Liver (tissue), 9 donors: ENCODE results near the gene SGCB. TPM values are rescaled to one million over a fixed set of nuclear protein-coding genes. Genes with fewer than 3 reads are reported as not detected.

Source experiments
- DNase-seq: peaks from one replicate; pipeline ENCODE4 v3.0.0-alpha.2; 2017; ENCODE audit warnings: low spot score
- H3K27ac ChIP-seq, 2 donors: one replicate each; pipeline ENCODE4 v1.7.0; 2013; ENCODE audit warnings: inconsistent platforms in 2 of 2, low read length in 2 of 2, control low read depth in 1 of 2, low read depth in 1 of 2, mild to moderate bottlenecking in 1 of 2
- H3K27me3 ChIP-seq, 4 donors: one replicate each; pipeline versions ENCODE4 v1.6.1 to v1.7.0; 2013; ENCODE audit warnings: low read length in 3 of 4, inconsistent platforms in 1 of 4, mild to moderate bottlenecking in 1 of 4, moderate library complexity in 1 of 4; ENCODE audit not compliant: control insufficient read depth in 4 of 4, insufficient read depth in 4 of 4
- H3K36me3 ChIP-seq, 4 donors: one replicate each; pipeline versions ENCODE4 v1.6.1 to v1.7.0; 2013; ENCODE audit warnings: low read length in 3 of 4, mild to moderate bottlenecking in 3 of 4, low read depth in 1 of 4, moderate library complexity in 1 of 4; ENCODE audit not compliant: control insufficient read depth in 4 of 4, insufficient read depth in 3 of 4
- H3K4me1 ChIP-seq, 4 donors: one replicate each; pipeline versions ENCODE4 v1.6.1 to v1.7.0; 2013; ENCODE audit warnings: low read length in 3 of 4, mild to moderate bottlenecking in 3 of 4, moderate library complexity in 1 of 4; ENCODE audit not compliant: control insufficient read depth in 4 of 4, insufficient read depth in 4 of 4
- H3K4me3 ChIP-seq, 3 donors: one replicate each; pipeline versions ENCODE4 v1.6.1 to v1.7.0; 2013; ENCODE audit warnings: low read length in 3 of 3, control low read depth in 1 of 3, low read depth in 1 of 3, mild to moderate bottlenecking in 1 of 3
- H3K9ac ChIP-seq, 2 donors: one replicate each; pipeline ENCODE4 v1.7.0; 2013; ENCODE audit warnings: low read length in 2 of 2, mild to moderate bottlenecking in 2 of 2, moderate library complexity in 2 of 2, control low read depth in 1 of 2, low read depth in 1 of 2
- H3K9me3 ChIP-seq, 4 donors: one replicate each; pipeline versions ENCODE4 v1.6.1 to v1.7.0; 2013; ENCODE audit warnings: low read length in 3 of 4; ENCODE audit not compliant: control insufficient read depth in 4 of 4
- ATF3 ChIP-seq: IDR thresholded peaks from 2 replicates; pipeline ENCODE4 v1.6.1; 2016; ENCODE audit warnings: antibody characterized with exemption
- EGR1 ChIP-seq, 2 donors: IDR thresholded peaks; 2 replicates each; pipeline ENCODE4 v1.6.1; 2016 to 2018; ENCODE audit warnings: antibody characterized with exemption in 2 of 2, low read depth in 2 of 2
- FOXA1 ChIP-seq: IDR thresholded peaks from 2 replicates; pipeline ENCODE4 v1.6.1; 2016; ENCODE audit warnings: antibody characterized with exemption
- FOXA2 ChIP-seq: IDR thresholded peaks from 2 replicates; pipeline ENCODE4 v1.6.1; 2016; ENCODE audit warnings: antibody characterized with exemption
- GABPA ChIP-seq, 2 donors: IDR thresholded peaks in 1 of 2; conservative IDR thresholded peaks in 1 of 2; 2 replicates each; pipeline ENCODE4 v1.6.1; 2016; ENCODE audit warnings: antibody characterized with exemption in 2 of 2, mild to moderate bottlenecking in 1 of 2, moderate library complexity in 1 of 2
- HNF4A ChIP-seq, 2 donors: conservative IDR thresholded peaks; 2 replicates each; pipeline ENCODE4 v1.6.1; 2016; ENCODE audit warnings: antibody characterized with exemption in 2 of 2, mild to moderate bottlenecking in 2 of 2
- JUND ChIP-seq, 2 donors: IDR thresholded peaks; 2 replicates each; pipeline ENCODE4 v1.6.1; 2016; ENCODE audit warnings: antibody characterized with exemption in 2 of 2
- MAX ChIP-seq: IDR thresholded peaks from 2 replicates; pipeline ENCODE4 v1.6.1; 2016; ENCODE audit warnings: antibody characterized with exemption
- NR2F2 ChIP-seq: IDR thresholded peaks from 2 replicates; pipeline ENCODE4 v1.6.1; 2016; ENCODE audit warnings: antibody characterized with exemption
- RAD21 ChIP-seq, 2 donors: IDR thresholded peaks; 2 replicates each; pipeline ENCODE4 v1.6.1; 2016; ENCODE audit warnings: antibody characterized with exemption in 2 of 2, mild to moderate bottlenecking in 2 of 2
- YY1 ChIP-seq: IDR thresholded peaks from 2 replicates; pipeline ENCODE4 v1.6.1; 2016; ENCODE audit warnings: antibody characterized with exemption, mild to moderate bottlenecking
- WGBS: extraction: QIAGEN DNeasy Blood & Tissue Kit; methylation state at CpG from one replicate; pipeline ENCODE4 v1.1.7; 2013; 5-methylcytosine and 5-hydroxymethylcytosine counted together
- polyA plus RNA-seq, 2 donors: library from polyadenylated mRNA; stranded (reverse) in 1 of 2; unstranded in 1 of 2; fragments of 200-250 nt in 1 of 2; fragments of >200 nt in 1 of 2; fragmentation: Nextera tagmentation in 1 of 2; extraction: Ambion mirVana in 1 of 2; gene quantifications; one replicate each; pipeline versions ENCODE4 v1.2.1 to v1.2.3, GENCODE V29; 2013 to 2015
- total RNA-seq, 2 donors: library from RNA; depleted of rRNA; stranded (reverse); fragments of >200 nt; gene quantifications; one replicate each; pipeline ENCODE4 v1.2.3, GENCODE V29; 2014
- TF ChIP-seq, protein P1 (sequence below): IDR thresholded peaks from 2 replicates; pipeline ENCODE4 v1.6.1; 2016; ENCODE audit warnings: antibody characterized with exemption, mild to moderate bottlenecking
- TF ChIP-seq, protein P2 (sequence below): fragments of 150-350 bp; IDR thresholded peaks from 2 replicates; pipeline ENCODE4 v1.5.1; 2017; ENCODE audit warnings: improper control_type of control experiment, low read depth, low read length; ENCODE audit not compliant: missing input control
- donor health status: healthy.
- donor health status: healthy.
- donor health status: healthy.
- donor health status: healthy.
- donor health status: healthy.

SGCB gene
- total and polyA plus RNA-seq, 4 donors, result 2.0 to 5.4 (median 3.3) TPM

DNA sequence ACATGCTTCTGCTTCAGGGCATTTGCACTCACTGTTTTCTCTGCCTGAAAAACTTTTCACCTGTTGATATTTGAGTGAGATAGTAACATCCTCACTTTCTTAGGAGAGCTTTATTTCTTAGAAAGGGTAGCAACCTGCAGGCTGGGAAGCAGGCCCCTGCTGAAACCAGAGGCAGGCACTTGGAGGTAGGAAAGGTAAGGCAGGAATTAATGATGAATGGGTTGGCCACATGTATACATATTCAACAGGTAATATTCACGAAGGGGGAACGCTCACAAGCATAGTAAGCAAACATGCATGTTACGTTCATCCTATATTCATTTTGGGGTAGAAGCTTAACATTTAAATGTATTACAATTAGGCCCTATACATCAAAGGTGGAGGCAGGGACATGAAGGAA, 16.2 kb upstream of the SGCB start:
- Histone ChIP-seq H3K27ac (no peak overlapping the region), H3K27me3 (no peaks in the 10 kb centered on the region), H3K9me3 (no peaks in the 10 kb centered on the region), H3K4me3 (no peak overlapping the region), H3K36me3 (no peaks in the 10 kb centered on the region), H3K4me1 (peaks cover 3 to 26% (median 19%) of the 10 kb centered on the region in 4 donors), H3K9ac (no peak overlapping the region)
- TF ChIP-seq RAD21 (IDR thresholded peaks at IDR 0.05) (no peak), ATF3 (no peak)
- WGBS, result 88% methylated on average over 3 of the region's 3 CpGs
- DNase-seq, result no peak

- TF ChIP-seq FOXA1 (no peak), HNF4A (conservative IDR thresholded peaks at IDR 0.05) (peak in 1 of 2 donors; percentile 28), ATF3 (no peak), JUND (IDR thresholded peaks at IDR 0.05) (no peak), FOXA2 (no peak), NR2F2 (no peak), GABPA (IDR thresholded peaks at IDR 0.05 in 1 of 2, conservative IDR thresholded peaks at IDR 0.05 in 1 of 2) (peak in 1 of 2 donors; percentile 62), EGR1 (IDR thresholded peaks at IDR 0.05; ENCODE audit: low read depth in 2 of 2) (no peak)
- DNase-seq, result no peak
- H3K9ac ChIP-seq, result no peak overlapping the region
- no peaks in the 10 kb centered on the region for H3K27me3 ChIP-seq
- WGBS, result 21% methylated on average over 7 of the region's 7 CpGs
- H3K36me3 ChIP-seq, result no peaks in the 10 kb centered on the region
- H3K27ac ChIP-seq, result peak overlapping the region; percentile 62 to 72
- H3K4me3 ChIP-seq, result peak overlapping the region; percentile 50 to 62 (median 60)
- H3K9me3 ChIP-seq, result no peaks in the 10 kb centered on the region
- H3K4me1 ChIP-seq, result peaks cover 3 to 19% (median 10%) of the 10 kb centered on the region in 4 donors
Observed at GRCh38 chr4:52052475-52052780, 14.3 kb upstream of the SGCB start.

- Histone ChIP-seq H3K27me3 (no peaks in the 10 kb centered on the region), H3K4me1 (peaks cover 3 to 19% (median 10%) of the 10 kb centered on the region in 4 donors), H3K36me3 (no peaks in the 10 kb centered on the region), H3K9me3 (no peaks in the 10 kb centered on the region), H3K4me3 (peak overlapping the region; percentile 50 to 62 (median 60)), H3K9ac (no peak overlapping the region), H3K27ac (peak overlapping the region; percentile 62 to 72)
- no peak for TF ChIP-seq EGR1 (IDR thresholded peaks at IDR 0.05; ENCODE audit: low read depth in 2 of 2)
- no peak for TF ChIP-seq GABPA (IDR thresholded peaks at IDR 0.05 in 1 of 2, conservative IDR thresholded peaks at IDR 0.05 in 1 of 2)
- TF ChIP-seq, protein P1, sequence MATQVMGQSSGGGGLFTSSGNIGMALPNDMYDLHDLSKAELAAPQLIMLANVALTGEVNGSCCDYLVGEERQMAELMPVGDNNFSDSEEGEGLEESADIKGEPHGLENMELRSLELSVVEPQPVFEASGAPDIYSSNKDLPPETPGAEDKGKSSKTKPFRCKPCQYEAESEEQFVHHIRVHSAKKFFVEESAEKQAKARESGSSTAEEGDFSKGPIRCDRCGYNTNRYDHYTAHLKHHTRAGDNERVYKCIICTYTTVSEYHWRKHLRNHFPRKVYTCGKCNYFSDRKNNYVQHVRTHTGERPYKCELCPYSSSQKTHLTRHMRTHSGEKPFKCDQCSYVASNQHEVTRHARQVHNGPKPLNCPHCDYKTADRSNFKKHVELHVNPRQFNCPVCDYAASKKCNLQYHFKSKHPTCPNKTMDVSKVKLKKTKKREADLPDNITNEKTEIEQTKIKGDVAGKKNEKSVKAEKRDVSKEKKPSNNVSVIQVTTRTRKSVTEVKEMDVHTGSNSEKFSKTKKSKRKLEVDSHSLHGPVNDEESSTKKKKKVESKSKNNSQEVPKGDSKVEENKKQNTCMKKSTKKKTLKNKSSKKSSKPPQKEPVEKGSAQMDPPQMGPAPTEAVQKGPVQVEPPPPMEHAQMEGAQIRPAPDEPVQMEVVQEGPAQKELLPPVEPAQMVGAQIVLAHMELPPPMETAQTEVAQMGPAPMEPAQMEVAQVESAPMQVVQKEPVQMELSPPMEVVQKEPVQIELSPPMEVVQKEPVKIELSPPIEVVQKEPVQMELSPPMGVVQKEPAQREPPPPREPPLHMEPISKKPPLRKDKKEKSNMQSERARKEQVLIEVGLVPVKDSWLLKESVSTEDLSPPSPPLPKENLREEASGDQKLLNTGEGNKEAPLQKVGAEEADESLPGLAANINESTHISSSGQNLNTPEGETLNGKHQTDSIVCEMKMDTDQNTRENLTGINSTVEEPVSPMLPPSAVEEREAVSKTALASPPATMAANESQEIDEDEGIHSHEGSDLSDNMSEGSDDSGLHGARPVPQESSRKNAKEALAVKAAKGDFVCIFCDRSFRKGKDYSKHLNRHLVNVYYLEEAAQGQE, result no peak
- TF ChIP-seq, protein P2, sequence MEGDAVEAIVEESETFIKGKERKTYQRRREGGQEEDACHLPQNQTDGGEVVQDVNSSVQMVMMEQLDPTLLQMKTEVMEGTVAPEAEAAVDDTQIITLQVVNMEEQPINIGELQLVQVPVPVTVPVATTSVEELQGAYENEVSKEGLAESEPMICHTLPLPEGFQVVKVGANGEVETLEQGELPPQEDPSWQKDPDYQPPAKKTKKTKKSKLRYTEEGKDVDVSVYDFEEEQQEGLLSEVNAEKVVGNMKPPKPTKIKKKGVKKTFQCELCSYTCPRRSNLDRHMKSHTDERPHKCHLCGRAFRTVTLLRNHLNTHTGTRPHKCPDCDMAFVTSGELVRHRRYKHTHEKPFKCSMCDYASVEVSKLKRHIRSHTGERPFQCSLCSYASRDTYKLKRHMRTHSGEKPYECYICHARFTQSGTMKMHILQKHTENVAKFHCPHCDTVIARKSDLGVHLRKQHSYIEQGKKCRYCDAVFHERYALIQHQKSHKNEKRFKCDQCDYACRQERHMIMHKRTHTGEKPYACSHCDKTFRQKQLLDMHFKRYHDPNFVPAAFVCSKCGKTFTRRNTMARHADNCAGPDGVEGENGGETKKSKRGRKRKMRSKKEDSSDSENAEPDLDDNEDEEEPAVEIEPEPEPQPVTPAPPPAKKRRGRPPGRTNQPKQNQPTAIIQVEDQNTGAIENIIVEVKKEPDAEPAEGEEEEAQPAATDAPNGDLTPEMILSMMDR, result no peak
- no peak for TF ChIP-seq NR2F2
- peak; percentile 35 for TF ChIP-seq YY1
- no peak for TF ChIP-seq MAX
- WGBS, result 9% methylated on average over 46 of the region's 46 CpGs
- DNase-seq, result no peak
Observed at GRCh38 chr4:52051615-52052474, 13.7 kb upstream of the SGCB start.
